ENCODE data around the gene SMG5. TPM values are rescaled to one million over a fixed set of nuclear protein-coding genes. Genes with fewer than 3 reads are reported as not detected.

SMG5 gene, protein sequence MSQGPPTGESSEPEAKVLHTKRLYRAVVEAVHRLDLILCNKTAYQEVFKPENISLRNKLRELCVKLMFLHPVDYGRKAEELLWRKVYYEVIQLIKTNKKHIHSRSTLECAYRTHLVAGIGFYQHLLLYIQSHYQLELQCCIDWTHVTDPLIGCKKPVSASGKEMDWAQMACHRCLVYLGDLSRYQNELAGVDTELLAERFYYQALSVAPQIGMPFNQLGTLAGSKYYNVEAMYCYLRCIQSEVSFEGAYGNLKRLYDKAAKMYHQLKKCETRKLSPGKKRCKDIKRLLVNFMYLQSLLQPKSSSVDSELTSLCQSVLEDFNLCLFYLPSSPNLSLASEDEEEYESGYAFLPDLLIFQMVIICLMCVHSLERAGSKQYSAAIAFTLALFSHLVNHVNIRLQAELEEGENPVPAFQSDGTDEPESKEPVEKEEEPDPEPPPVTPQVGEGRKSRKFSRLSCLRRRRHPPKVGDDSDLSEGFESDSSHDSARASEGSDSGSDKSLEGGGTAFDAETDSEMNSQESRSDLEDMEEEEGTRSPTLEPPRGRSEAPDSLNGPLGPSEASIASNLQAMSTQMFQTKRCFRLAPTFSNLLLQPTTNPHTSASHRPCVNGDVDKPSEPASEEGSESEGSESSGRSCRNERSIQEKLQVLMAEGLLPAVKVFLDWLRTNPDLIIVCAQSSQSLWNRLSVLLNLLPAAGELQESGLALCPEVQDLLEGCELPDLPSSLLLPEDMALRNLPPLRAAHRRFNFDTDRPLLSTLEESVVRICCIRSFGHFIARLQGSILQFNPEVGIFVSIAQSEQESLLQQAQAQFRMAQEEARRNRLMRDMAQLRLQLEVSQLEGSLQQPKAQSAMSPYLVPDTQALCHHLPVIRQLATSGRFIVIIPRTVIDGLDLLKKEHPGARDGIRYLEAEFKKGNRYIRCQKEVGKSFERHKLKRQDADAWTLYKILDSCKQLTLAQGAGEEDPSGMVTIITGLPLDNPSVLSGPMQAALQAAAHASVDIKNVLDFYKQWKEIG
- 56.5 TPM for total RNA-seq

GRCh38 chr1:156282479-156283222, at the start of gene SMG5:
SMG5 (minus strand) TSS chr1:156282825; CDS start chr1:156282680, 145 bp downstream.

GRCh38 chr1:156298852-156299357, 16.3 kb upstream of the SMG5 start, which contains the start of gene VHLL:
VHLL (minus strand) TSS chr1:156299307; CDS start chr1:156299189, 118 bp downstream.

GRCh38 chr1:156295391-156295947, 12.8 kb upstream of the SMG5 start, which contains the start of gene GLMP:
GLMP (minus strand) TSS chr1:156295679; CDS start chr1:156295645, 34 bp downstream.

DNA sequence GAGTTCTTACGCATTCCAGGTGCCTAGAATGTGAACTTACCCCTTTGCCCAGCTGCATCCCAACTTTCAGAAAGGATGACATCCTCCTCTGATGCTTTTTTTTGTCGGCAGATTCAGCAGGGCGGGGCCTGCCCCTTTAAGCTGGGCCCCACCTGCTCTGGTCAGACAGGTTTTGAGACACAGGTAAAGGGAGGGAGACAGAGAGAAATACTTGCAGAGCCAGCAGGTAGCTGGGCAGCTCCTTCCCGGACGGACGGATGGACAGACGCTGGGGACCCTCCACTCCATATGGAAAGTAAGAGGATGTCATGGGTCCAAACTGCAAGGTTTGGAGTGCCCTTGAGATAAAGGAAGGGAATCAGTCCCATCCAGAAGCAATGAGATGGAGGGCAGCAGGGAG, 1.5 kb upstream of the SMG5 start, which contains the start of gene TMEM79:
TMEM79 (plus strand) TSS at position 214 of the 400 bp plus-strand sequence. CDS start 902 bp downstream, outside the sequence.

DNA sequence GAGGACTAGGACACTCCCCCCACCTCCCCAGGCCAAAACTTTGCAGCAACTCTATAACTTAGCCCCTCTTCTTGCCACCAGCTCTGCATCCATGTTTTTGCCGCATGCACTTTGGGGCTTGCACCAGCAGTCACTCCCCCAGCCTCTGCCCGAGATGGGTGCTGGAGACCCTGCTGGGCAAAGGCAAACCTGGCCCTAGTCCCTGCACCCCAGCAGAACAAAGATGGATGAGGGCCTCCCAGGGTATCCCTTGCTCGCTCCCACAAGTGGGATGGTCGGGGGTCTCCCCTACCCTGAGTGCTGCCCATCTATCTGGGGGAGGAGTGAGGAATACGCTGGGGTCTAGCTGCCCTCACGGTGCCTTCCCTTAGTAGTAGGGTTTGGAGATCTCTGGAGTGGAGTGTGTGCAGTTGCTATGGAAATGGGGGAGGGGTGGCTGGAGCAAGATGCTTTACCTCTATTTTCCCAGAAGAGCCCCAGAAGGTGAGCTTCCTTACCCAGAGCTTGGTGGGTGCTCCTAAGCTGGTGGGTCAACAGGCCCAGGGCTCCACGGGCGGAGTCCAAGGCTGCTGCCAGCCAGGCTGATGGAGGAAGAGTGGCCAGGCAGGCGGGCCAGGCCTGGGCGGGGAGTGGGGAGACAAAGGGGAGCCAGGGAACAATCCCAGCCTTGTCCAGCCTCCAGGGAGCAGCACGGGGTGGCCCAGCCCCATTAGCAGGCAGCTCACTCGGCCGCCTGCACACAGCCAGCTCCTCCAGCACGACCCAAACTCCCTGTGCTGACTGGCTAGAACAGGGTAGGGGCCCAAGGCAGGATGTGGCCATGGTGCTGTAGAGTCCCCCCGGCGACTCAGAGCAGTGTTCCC, 34.9 kb downstream of the SMG5 start, which contains the start of gene PAQR6:
PAQR6 (minus strand) TSS at position 597 of the 863 bp plus-strand sequence. CDS start 1,325 bp downstream, outside the sequence.

GRCh38 chr1:156241926-156242325, 40.7 kb downstream of the SMG5 start, which contains the start of gene BGLAP:
BGLAP (plus strand) TSS chr1:156242184; CDS start chr1:156242232, 48 bp downstream.

GRCh38 chr1:156212833-156213643, 69.6 kb downstream of the SMG5 start, which contains the start of gene PMF1:
PMF1 (plus strand) TSS chr1:156213007; CDS start chr1:156213016, 9 bp downstream.

Other genes with a start within 250 kb of the SMG5 start
- 19.7 TPM for gene UBQLN4, start 229.0 kb downstream of the SMG5 start, total RNA-seq
- 68.4 TPM for gene LAMTOR2, start 228.0 kb downstream of the SMG5 start, total RNA-seq
- gene RAB25, start 221.7 kb downstream of the SMG5 start, total RNA-seq: 34.3 TPM
- 29.6 TPM for gene MEX3A, start 200.4 kb downstream of the SMG5 start, total RNA-seq
- gene LMNA, start 168.1 kb downstream of the SMG5 start, total RNA-seq: 182 TPM
- 20.3 TPM for gene SEMA4A, start 129.2 kb downstream of the SMG5 start, total RNA-seq
- gene SLC25A44, start 88.7 kb downstream of the SMG5 start, total RNA-seq: 20.6 TPM
- gene PMF1, start 69.8 kb downstream of the SMG5 start, total RNA-seq: 69.0 TPM
- gene BGLAP, start 40.6 kb downstream of the SMG5 start, total RNA-seq: 2.1 TPM
- 1.9 TPM for gene PAQR6, start 34.8 kb downstream of the SMG5 start, total RNA-seq
- gene TMEM79, start 1.5 kb upstream of the SMG5 start, total RNA-seq: 4.0 TPM
- gene GLMP, start 12.9 kb upstream of the SMG5 start, total RNA-seq: 45.4 TPM
- not detected for gene VHLL, start 16.5 kb upstream of the SMG5 start, total RNA-seq
- 204 TPM for gene CCT3, start 55.5 kb upstream of the SMG5 start, total RNA-seq
- gene TSACC, start 55.7 kb upstream of the SMG5 start, total RNA-seq: not detected
- 7.6 TPM for gene RHBG, start 86.4 kb upstream of the SMG5 start, total RNA-seq
- gene MEF2D, start 217.9 kb upstream of the SMG5 start, total RNA-seq: 31.0 TPM